AG08395 (cell line): ENCODE results near the gene CDK15.

Source experiments
- DNase-seq: peaks from one replicate; pipeline ENCODE4 v3.0.0; 2012; ENCODE audit warnings: mixed read lengths, low spot score

Gene CDK15

GRCh38 chr2:201938781-201939180, 132.4 kb downstream of the CDK15 start:
- DNase-seq, result no peak

- no peak for DNase-seq
Measured at GRCh38 chr2:201939453-201939941, 133.2 kb downstream of the CDK15 start.

- no peak for DNase-seq
Measured at GRCh38 chr2:201942531-201942930, 136.2 kb downstream of the CDK15 start.
